ENCODE data around the gene COL13A1. TPM values are rescaled to one million over a fixed set of nuclear protein-coding genes. Genes with fewer than 3 reads are reported as not detected.

COL13A1 gene
- total RNA-seq, 1 experiment from 2014 or later: 3.6 TPM

GRCh38 chr10:69912589-69912988, 110.9 kb downstream of the COL13A1 start:
- H2BK20ac ChIP-seq (ENCODE audit: low read depth, low read length, poor library complexity, severe bottlenecking): no peak overlapping the region
- H3K9me3 ChIP-seq (ENCODE audit: control insufficient read depth, low read depth, low read length): no peaks in the 10 kb centered on the region
- H2BK12ac ChIP-seq (ENCODE audit: insufficient read length, low read depth, low read length): no peak overlapping the region
- no peak overlapping the region for H3K4me2 ChIP-seq (ENCODE audit: insufficient read depth, insufficient read length, low read length)
- H3K18ac ChIP-seq (ENCODE audit: insufficient read length, low read depth, low read length): no peak overlapping the region
- no peaks in the 10 kb centered on the region; the same call in 1 of the 2 replicates for H3K4me1 ChIP-seq (ENCODE audit: insufficient read depth, low read length)
- no peak for DNase-seq
- H3K79me2 ChIP-seq (ENCODE audit: insufficient read depth, low read length): no peaks in the 10 kb centered on the region
- H4K5ac ChIP-seq (ENCODE audit: insufficient read length, low read depth, low read length): no peak overlapping the region
- no peaks in the 10 kb centered on the region for H3K23me2 ChIP-seq (ENCODE audit: insufficient read length, low read depth, low read length, poor library complexity, severe bottlenecking)
- peaks cover 16 to 31% of the 10 kb centered on the region in 2 experiments for H3K4me1 Mint-ChIP-seq
- H3T11ph ChIP-seq (ENCODE audit: low read length): no peak overlapping the region
- TF ChIP-seq CTCF (conservative IDR thresholded peaks at IDR 0.05): no peak
- H3K27ac ChIP-seq (ENCODE audit: insufficient read length, low read depth, low read length): no peak overlapping the region
- no CpG with 5 or more reads among the region's 4 CpGs for WGBS (ENCODE audit: extremely low coverage, insufficient read length, low lambda C conversion rate)
- no peak overlapping the region for H2BK15ac ChIP-seq (ENCODE audit: low read depth, low read length)
- no peak overlapping the region for H2BK5ac ChIP-seq (ENCODE audit: insufficient read length, low read length)
- no peak overlapping the region for H2AFZ ChIP-seq (ENCODE audit: low read length)
- no peak overlapping the region for H3K27ac Mint-ChIP-seq
- H2BK120ac ChIP-seq (ENCODE audit: low read depth, low read length, poor library complexity, severe bottlenecking): no peak overlapping the region
- no peak overlapping the region for H3K4ac ChIP-seq (ENCODE audit: low read depth, low read length)
- no peak overlapping the region for H3K4me3 Mint-ChIP-seq
- H3K9me3 Mint-ChIP-seq: no peaks in the 10 kb centered on the region
- no peak overlapping the region for H3K56ac ChIP-seq (ENCODE audit: insufficient read length, low read depth, low read length)
- H3K27me3 Mint-ChIP-seq (ENCODE audit: low read depth): peaks cover 22% of the 10 kb centered on the region
- H4K91ac ChIP-seq (ENCODE audit: insufficient read length, low read depth, low read length): no peak overlapping the region
- H3K9ac ChIP-seq (ENCODE audit: extremely low read depth, insufficient read length, low read length): no peak overlapping the region
- H3K36me3 Mint-ChIP-seq (ENCODE audit: insufficient read depth in 1 of 3, low read depth in 3 of 3): no peaks in the 10 kb centered on the region; a peak in 1 of 7 replicates
- H4K20me1 ChIP-seq (ENCODE audit: control insufficient read depth, insufficient read depth, insufficient read length): no peaks in the 10 kb centered on the region
- H2AK5ac ChIP-seq (ENCODE audit: insufficient read length, low read length): no peak overlapping the region
- no peaks in the 10 kb centered on the region for H3K79me1 ChIP-seq (ENCODE audit: insufficient read depth, low read depth, low read length, poor library complexity, severe bottlenecking)
- H3K23ac ChIP-seq (ENCODE audit: insufficient read length, low read depth, low read length): no peak overlapping the region
- no peaks in the 10 kb centered on the region for H3K27me3 ChIP-seq (ENCODE audit: insufficient read depth, low read length)
- H4K8ac ChIP-seq (replicated peaks; ENCODE audit: insufficient read length, low read depth, low read length): no peak overlapping the region
- H3K14ac ChIP-seq (ENCODE audit: insufficient read depth, low read length): 0 out of 2 replicates have a peak overlapping the region, but pooled peaks have one; percentile 24

Data from H9 (cell line).